ENCODE data around the gene GYS2.
"Not testable (repeated sequence)": the region's sequence is repeated elsewhere in the genome, so short reads cannot be mapped to it uniquely, and the experiment has no call there.

GYS2 gene

GRCh38 chr12:21604245-21605101 lies at the start of gene GYS2:
Gene GYS2, minus strand, starts transcription at chr12:21604847. Its CDS starts 255 bp downstream, at chr12:21604592.
- no peak for DNase-seq

GRCh38 chr12:21651821-21652220 lies 47.2 kb upstream of the GYS2 start:
- DNase-seq, result no peak

- no peak for DNase-seq
Observed at GRCh38 chr12:21650997-21651396, 46.4 kb upstream of the GYS2 start.

- no peak for DNase-seq
Observed at GRCh38 chr12:21649034-21649433, 44.4 kb upstream of the GYS2 start.

- no peak for DNase-seq
Observed at GRCh38 chr12:21648378-21648777, 43.7 kb upstream of the GYS2 start.

GRCh38 chr12:21647179-21647578 lies 42.5 kb upstream of the GYS2 start:
- no peak for DNase-seq

- DNase-seq, result not testable (repeated sequence)
Observed at GRCh38 chr12:21645041-21645500, 40.4 kb upstream of the GYS2 start.

- no peak for DNase-seq
Observed at GRCh38 chr12:21644516-21644915, 39.9 kb upstream of the GYS2 start.

GRCh38 chr12:21643758-21644157 lies 39.1 kb upstream of the GYS2 start:
- DNase-seq, result no peak

- DNase-seq, result no peak
Observed at GRCh38 chr12:21642707-21643389, 38.2 kb upstream of the GYS2 start.

- no peak for DNase-seq
Observed at GRCh38 chr12:21638054-21638891, 33.6 kb upstream of the GYS2 start.

GRCh38 chr12:21634245-21634644 lies 29.6 kb upstream of the GYS2 start:
- no peak for DNase-seq

GRCh38 chr12:21631367-21631766 lies 26.7 kb upstream of the GYS2 start:
- no peak for DNase-seq

GRCh38 chr12:21627924-21628323 lies 23.3 kb upstream of the GYS2 start:
- DNase-seq, result no peak

- DNase-seq, result no peak
Observed at GRCh38 chr12:21618566-21618965, 13.9 kb upstream of the GYS2 start.

GRCh38 chr12:21617030-21617429 lies 12.4 kb upstream of the GYS2 start:
- DNase-seq, result no peak

- DNase-seq, result no peak
Observed at GRCh38 chr12:21615431-21615830, 10.8 kb upstream of the GYS2 start.

- no peak for DNase-seq
Observed at GRCh38 chr12:21614506-21614905, 9.9 kb upstream of the GYS2 start.

- DNase-seq, result no peak
Observed at GRCh38 chr12:21613931-21614330, 9.3 kb upstream of the GYS2 start.

- DNase-seq, result no peak
Observed at GRCh38 chr12:21608196-21608595, 3.5 kb upstream of the GYS2 start.

GRCh38 chr12:21607701-21608100 lies 3.1 kb upstream of the GYS2 start:
- no peak for DNase-seq

- DNase-seq, result no peak
Observed at GRCh38 chr12:21606175-21606574, 1.5 kb upstream of the GYS2 start.

- no peak for DNase-seq
Observed at GRCh38 chr12:21602774-21603173, 1.9 kb downstream of the GYS2 start.
